Renal cortical epithelial cell (primary cell): ENCODE results near the gene RAD50. TPM values are rescaled to one million over a fixed set of nuclear protein-coding genes. Genes with fewer than 3 reads are reported as not detected.
"Not testable (repeated sequence)": the region's sequence is repeated elsewhere in the genome, so short reads cannot be mapped to it uniquely, and the experiment has no call there.

ENCODE experiments used
- DNase-seq: peaks from one replicate; pipeline ENCODE4 v3.0.0-alpha.2; 2011; ENCODE audit warnings: low read depth
- total RNA-seq: library from RNA; depleted of rRNA; stranded (reverse); fragments of >200 nt; gene quantifications from 2 replicates; pipeline ENCODE4 v1.2.3, GENCODE V29; 2014

The RAD50 gene
- total RNA-seq = 17.4 and 58.0 TPM in 2 replicates

DNA sequence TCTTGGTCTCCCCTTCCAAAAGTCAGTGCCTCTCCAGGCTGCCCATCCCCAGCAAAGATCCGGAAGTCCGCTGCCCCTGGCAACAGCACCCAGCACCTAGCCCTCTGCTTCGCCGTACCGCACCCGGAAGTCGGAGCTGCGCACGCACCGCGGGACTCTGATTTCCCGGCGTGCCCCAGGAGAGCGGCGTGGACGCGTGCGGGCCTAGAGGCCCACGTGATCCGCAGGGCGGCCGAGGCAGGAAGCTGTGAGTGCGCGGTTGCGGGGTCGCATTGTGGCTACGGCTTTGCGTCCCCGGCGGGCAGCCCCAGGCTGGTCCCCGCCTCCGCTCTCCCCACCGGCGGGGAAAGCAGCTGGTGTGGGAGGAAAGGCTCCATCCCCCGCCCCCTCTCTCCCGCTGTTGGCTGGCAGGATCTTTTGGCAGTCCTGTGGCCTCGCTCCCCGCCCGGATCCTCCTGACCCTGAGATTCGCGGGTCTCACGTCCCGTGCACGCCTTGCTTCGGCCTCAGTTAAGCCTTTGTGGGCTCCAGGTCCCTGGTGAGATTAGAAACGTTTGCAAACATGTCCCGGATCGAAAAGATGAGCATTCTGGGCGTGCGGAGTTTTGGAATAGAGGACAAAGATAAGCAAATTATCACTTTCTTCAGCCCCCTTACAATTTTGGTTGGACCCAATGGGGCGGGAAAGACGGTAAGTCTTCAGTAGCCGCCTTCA is at the start of gene RAD50:
RAD50 (plus strand) TSS at position 215 of the 715 bp plus-strand sequence; CDS start at position 563, 348 bp downstream.
- peak; percentile 74 for DNase-seq

DNA sequence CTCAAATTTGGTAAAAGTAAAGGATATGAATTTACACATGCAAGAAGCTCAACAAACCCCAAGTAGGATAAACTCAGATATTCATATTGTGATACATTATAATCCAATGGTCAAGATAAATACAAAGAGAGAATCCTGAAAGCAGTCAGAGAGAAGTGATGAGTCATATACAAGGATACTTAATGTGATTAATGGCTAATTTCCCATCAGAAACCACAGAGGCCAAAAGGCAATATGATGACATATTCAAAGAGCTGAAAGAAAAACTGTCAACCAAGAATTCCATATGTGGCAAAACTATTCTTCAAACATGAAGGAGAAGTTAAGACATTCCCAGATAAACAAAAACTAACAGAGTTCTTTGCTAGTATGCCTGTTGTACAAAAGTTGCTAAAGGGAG is 46.7 kb upstream of the RAD50 start:
- DNase-seq = peak; percentile 64

- DNase-seq = not testable (repeated sequence)
Measured at GRCh38 chr5:132513618-132514336, 43.0 kb upstream of the RAD50 start.

DNA sequence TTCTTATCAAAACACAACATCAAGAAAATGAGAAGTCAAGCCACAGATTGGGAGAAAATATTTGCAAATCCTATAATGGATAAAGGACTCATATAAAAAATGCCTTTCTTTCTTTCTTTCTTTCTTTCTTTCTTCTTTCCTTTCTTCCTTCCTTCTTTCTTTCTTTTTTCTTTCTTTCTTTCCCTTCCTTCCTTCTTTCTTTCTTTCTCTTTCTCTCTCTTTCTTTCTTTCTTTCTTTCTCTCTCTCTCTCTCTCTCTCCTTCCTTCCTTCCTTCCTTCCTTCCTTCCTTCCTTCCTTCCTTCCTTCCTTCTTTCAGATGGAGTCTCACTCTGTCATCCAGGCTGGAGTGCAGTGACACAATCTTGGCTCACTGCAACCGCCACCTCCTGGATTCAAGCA is 34.7 kb upstream of the RAD50 start:
- DNase-seq = not testable (repeated sequence)

- not testable (repeated sequence) for DNase-seq
Measured at GRCh38 chr5:132524877-132525276, 31.9 kb upstream of the RAD50 start.

DNA sequence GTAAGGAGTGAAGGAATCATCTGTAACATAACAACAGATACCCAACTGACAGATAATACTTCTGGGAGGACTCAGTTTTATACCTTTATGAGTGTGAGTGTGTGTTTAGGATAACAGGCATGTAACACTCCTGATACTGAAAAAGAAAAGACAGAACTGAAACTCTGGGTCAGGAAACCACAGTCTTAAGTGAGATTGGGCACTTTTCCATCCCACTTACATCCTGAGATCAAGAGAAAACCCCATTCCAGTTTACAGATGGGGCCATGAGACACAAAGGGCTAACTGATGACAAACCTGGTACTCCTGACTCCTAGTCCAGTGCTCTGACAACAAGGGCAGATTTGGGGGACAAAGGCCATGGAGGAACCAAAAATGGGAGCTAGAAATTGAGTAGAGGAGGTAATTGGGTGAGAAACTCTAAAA is 31.5 kb upstream of the RAD50 start:
- no peak for DNase-seq

DNA sequence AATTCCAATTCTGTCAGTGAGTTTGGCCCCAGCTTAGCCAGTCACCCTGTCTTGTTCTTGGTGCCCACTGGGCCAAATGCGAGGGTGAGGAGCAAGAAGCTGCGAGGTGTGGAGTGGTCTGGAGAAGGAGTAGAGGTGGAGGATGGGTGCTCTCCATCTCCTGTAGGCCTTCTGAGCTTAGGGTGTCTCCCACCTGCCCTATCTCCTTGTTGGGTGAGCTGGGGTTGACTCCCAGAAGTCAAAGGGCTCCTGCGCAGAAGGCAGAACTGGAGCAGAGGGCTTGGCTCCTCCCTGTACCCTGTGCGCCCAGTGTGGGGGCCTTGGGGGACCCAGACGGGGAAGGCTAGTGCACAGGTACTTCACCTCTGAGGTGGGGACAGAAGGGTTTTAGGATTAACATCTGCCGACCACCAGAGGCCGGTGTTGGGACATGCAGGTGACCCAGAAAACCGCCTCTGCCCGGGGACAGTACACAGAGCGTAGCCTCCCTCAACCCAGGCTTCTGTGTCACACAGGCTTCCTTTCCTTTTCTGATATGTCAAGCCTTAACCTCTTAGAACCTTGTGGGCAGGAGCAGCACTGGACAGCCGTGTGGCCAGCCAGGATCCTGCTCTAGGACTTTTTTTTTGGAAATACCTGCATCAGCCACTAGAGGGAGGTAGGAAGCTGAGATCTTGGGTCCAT is 30.3 kb upstream of the RAD50 start:
- DNase-seq = peak; percentile 58

- no peak for DNase-seq
Measured at GRCh38 chr5:132526974-132527564, 29.7 kb upstream of the RAD50 start.

- DNase-seq = no peak
Measured at GRCh38 chr5:132528021-132528420, 28.8 kb upstream of the RAD50 start.

DNA sequence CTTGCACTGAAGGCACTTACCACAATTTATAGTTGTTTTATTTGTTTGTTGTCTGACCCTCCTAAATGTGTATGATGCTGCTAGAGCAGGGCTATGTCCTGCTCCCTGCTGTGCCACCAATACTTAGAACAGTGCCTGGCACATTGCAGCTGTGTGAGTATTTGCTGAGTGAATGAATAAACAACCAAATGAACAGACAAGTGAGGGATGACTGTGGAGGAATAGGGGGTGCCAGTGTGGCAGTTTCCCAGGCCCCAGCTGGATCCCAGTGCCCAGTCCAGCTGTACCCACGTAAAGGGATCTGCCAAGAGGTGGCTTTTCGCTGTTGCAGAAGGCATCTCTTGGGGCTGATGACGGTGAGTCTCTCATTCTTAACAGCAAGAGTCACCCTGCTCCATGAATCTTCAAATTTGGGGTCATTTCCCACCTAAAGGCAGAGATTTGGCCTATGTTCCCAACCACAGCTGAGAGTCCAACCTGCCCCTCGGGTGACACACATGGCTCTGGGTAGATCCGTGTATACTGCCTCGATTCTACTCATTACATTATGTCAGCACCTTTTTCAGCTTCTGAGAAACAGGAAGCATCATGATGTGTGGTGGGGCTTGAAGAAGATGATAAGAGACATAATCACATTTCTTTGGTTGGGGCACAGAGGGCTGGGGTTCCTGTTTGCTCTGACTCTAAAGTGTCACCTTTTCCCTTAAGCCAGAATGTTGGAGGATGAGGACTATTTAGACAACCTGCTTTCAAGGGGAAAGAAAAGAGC is 27.7 kb upstream of the RAD50 start:
- DNase-seq = no peak

DNA sequence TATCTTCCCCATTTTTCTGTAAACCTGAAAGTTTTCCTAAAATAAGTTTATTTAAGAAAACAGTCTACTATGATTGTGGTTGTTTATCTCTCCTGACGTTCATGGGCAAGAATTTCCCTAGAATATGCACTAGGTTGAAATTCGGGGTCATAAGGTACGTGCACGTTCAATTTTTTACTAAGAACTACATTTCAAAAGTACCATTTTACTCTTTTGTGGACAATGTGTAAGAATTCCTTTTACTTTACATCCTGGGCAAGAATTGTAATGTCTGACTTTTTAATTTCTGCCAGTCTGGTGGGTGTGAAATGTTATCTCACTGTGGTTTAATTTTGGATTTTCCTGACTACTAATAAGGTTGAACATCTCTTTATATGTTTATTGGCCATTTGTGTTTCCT is 25.8 kb upstream of the RAD50 start:
- DNase-seq = no peak

GRCh38 chr5:132539716-132540115 is 17.1 kb upstream of the RAD50 start:
- no peak for DNase-seq

DNA sequence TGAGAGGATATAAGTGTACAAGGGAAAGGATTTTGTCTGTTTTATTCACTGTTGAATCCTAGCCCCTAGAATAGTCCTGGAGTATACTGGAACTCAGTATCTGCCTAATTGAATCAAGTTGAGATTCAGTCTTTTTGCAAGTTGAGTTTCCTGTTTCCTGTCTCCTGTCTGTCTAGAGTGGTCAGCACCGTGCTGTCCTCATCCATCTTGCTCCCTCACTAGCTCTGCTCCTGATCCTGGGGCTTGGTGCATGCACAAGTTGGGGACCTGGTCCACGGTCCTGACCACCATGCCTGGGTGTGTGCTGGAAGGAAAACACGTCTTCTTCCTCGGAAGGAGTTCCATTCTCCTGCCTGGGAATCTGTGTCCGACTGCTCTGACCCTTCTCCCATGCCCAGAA is 16.6 kb upstream of the RAD50 start:
- DNase-seq = no peak

DNA sequence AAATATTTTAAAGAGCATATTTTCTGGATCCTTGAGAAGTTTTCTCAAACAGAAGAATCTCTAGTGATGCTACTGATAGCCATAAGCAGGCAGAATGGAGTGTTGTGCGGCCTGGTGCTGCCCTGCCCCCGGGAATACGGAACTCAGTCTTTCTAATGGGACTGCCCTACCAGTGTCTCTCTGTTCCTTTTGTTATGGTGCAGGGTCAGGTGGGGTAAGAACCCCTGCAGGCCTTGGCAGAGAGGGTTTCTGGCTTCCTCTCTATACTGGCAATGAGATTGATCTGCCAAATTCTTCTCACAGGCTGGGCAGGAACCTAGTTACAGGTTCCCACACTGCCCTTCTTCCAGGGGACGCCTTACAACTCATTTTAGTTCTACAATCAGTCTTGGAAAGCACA is 16.0 kb upstream of the RAD50 start:
- no peak for DNase-seq

DNA sequence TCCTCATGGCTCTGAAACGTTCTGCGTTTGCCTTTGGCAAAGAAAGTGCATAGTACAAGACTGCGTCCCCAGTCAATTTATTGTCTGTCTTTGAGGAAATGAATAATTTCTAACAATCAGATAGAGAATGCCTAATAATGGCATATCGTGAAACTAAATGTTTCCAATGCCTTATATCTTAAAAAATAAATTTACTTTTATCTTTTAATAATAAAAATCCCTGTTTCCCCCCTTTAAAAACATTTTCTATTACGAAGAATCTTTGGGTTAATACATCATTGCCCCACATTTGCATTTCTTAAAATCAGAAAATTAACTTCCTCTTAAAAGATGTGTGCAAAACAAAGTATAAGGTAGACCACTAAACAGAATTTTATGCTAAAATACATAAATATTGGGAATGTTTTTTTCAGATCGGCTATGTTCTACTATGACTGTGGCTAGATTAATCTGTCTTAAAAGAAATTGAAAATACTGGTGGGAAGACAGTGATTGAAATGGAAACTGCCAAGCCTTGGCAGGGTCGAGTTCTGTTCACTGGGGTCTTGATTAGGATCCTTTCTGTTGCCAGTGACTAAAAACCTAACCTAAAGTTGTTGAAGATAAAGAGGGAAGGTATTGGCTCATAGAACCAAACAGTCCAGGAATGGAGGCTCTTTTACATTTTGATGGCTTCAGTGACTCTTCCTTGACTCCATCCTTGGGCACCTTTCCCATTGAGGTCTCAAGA is 13.1 kb upstream of the RAD50 start, which contains the start of gene IL5:
IL5 (minus strand) TSS at position 51 of the 730 bp plus-strand sequence; CDS start at position 7, 44 bp downstream.
- no peak for DNase-seq

- no peak for DNase-seq
Measured at GRCh38 chr5:132546108-132546507, 10.7 kb upstream of the RAD50 start.

DNA sequence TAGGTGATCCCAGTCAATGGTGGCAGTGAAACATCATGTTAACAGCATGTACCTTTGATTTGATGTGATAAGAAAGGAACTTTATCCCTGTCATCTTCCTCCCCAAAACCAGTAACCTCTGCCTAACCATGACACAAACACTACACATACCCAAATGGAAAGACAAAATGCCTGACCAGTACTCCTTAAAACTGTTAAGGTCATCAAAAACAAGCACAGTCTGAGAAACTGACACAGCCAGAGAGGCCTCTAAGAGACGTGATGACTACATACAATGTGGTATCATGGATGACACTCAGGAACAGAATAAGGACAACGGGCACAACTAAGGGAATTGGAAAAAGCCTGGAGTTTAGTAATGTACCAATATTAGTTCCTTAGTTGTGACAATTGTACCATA is 9.5 kb upstream of the RAD50 start:
- DNase-seq = no peak

DNA sequence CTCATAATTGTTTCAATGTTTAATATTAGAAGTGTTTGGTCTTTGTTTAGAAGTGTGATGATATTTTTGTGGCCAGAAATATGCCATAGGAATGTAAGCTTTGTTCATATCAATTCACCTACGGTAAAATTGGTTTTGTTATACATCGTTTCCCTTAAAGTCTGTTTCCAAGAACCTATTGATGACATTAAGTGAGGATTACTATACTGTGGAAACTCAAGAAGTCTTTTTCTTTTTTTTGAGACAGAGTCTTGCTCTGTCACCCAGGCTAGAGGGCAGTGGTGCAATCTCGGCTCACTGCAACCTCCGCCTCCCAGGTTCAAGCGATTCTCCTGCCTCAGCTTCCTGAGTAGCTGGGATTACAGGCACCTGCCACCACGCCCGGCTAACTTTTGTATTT is 7.9 kb upstream of the RAD50 start:
- not testable (repeated sequence) for DNase-seq

DNA sequence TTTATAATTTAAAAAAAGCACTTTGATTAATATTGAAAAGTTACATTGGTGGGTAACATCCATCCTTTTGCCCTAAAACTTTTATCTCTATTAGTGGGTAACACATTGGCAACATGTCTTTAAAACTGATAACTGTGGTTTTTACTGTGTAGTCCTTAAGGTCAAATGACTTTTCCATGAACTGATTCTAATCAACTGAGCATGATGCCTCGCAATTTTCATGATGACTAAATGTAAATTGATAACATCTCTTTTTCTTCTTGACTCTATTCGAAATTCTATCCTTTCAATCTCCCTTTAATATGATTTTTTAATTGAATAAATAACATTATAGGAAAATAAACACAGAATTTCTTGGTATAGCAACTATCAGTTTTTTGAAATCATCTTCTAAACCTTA is 7.2 kb upstream of the RAD50 start:
- no peak for DNase-seq

- DNase-seq = no peak
Measured at GRCh38 chr5:132556153-132556762, 519 bp upstream of the RAD50 start.
